GM10847 (cell line): Measurements from ENCODE around the gene TATDN2.

Source experiments
- POLR2A ChIP-seq: IDR thresholded peaks from 2 replicates; pipeline ENCODE4 v1.6.1; 2011; ENCODE audit not compliant: insufficient read length; ENCODE audit errors: extremely low read depth

TATDN2 gene

GRCh38 chr3:10251006-10251405 is 2.7 kb downstream of the TATDN2 start:
- TF ChIP-seq POLR2A: no peak

GRCh38 chr3:10253731-10254130 is 5.5 kb downstream of the TATDN2 start:
- TF ChIP-seq POLR2A: no peak

GRCh38 chr3:10255835-10256234 is 7.6 kb downstream of the TATDN2 start:
- TF ChIP-seq POLR2A: no peak

- no peak for TF ChIP-seq POLR2A
Observed at GRCh38 chr3:10259036-10259435, 10.8 kb downstream of the TATDN2 start.

- TF ChIP-seq POLR2A: no peak
Observed at GRCh38 chr3:10259798-10260197, 11.5 kb downstream of the TATDN2 start.

GRCh38 chr3:10260211-10260701 is 12.0 kb downstream of the TATDN2 start:
- TF ChIP-seq POLR2A: no peak

- no peak for TF ChIP-seq POLR2A
Observed at GRCh38 chr3:10262027-10262426, 13.8 kb downstream of the TATDN2 start.

GRCh38 chr3:10263646-10264363 is 15.5 kb downstream of the TATDN2 start:
- no peak for TF ChIP-seq POLR2A

GRCh38 chr3:10265833-10266232 is 17.6 kb downstream of the TATDN2 start:
- no peak for TF ChIP-seq POLR2A

GRCh38 chr3:10268116-10268515 is 19.9 kb downstream of the TATDN2 start:
- TF ChIP-seq POLR2A: no peak

- TF ChIP-seq POLR2A: no peak
Observed at GRCh38 chr3:10268930-10269329, 20.7 kb downstream of the TATDN2 start.

GRCh38 chr3:10269443-10269842 is 21.2 kb downstream of the TATDN2 start:
- no peak for TF ChIP-seq POLR2A

- no peak for TF ChIP-seq POLR2A
Observed at GRCh38 chr3:10272977-10273376, 24.7 kb downstream of the TATDN2 start.

GRCh38 chr3:10273702-10274305 is 25.5 kb downstream of the TATDN2 start:
- no peak for TF ChIP-seq POLR2A

- TF ChIP-seq POLR2A: no peak
Observed at GRCh38 chr3:10274601-10275000, 26.3 kb downstream of the TATDN2 start.

- no peak for TF ChIP-seq POLR2A
Observed at GRCh38 chr3:10277115-10277625, 28.9 kb downstream of the TATDN2 start.
